HG03060 (cell line): ENCODE measurements around the gene FOXD1.
"Not testable (repeated sequence)": the region's sequence is repeated elsewhere in the genome, so short reads cannot be mapped to it uniquely, and the experiment has no call there.

Source experiments
- ATAC-seq: cut with Tn5 transposase; IDR thresholded peaks from one replicate; pipeline ENCODE4 v1.9.1; 2021; ENCODE audit warnings: low read depth, moderate number of reproducible peaks; ENCODE audit not compliant: unreplicated experiment

Gene FOXD1

GRCh38 chr5:73448463-73449136 is at the start of gene FOXD1:
TSS of gene FOXD1 (minus strand) at chr5:73448777. CDS start at chr5:73448362, 415 bp downstream.
- ATAC-seq, result no peak

DNA sequence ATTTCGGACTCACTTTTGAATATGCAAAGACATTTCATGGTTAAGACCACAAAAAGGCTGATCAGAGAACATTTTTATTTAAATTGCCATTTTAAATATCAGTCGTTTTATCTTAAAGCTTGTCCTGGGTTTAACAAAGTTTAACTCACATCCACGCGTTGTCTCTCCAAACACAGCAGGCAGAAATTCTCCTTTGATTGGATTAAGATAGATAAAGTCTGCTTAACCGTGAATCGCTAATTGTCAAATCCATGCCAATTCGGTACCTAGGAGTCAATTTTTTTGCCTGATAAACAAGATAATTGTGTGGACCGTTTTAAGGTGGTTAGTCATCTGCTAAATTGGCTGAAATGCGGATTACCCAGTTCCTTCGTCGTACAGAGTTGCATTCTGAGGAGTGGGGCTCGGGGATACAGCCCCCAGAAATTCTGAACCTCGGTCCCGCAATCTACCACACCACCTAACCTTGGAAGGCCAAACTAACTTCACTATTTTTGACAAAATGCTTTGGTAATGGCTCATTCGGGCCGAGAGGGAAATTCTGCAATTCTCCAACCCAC is 49.0 kb upstream of the FOXD1 start:
- no peak for ATAC-seq

GRCh38 chr5:73496984-73497457 is 48.4 kb upstream of the FOXD1 start:
- no peak for ATAC-seq

DNA sequence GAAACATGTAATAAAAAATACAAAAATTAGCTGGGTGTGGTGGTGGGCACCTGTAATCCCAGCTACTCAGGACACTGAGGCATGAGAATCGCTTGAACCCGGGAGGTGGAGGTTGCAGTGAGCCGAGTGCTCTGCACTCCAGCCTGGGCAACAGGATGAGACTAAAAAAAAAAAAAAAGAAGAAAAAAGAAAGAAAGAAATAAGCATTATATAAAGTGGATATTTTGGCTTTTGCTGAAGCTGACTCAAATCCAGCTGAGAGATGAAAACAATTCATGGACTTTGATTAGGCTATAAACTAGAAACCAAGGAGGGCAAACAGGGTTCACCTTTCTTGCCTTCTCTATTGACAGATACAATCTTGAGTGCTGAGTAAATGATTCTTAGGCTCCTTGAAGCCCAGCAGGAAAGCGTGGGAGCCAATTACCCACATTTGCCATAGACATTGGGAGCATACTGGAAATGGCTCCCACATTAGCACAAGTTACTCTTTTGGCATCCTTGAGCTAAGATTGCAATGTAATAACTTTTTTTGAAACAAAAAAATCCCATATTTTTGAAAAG is 47.3 kb upstream of the FOXD1 start:
- ATAC-seq, result no peak

- ATAC-seq, result no peak
These were observed 46.1 kb upstream of the FOXD1 start for GRCh38 chr5:73494721-73495120.

GRCh38 chr5:73493421-73493820 is 44.8 kb upstream of the FOXD1 start:
- no peak for ATAC-seq

DNA sequence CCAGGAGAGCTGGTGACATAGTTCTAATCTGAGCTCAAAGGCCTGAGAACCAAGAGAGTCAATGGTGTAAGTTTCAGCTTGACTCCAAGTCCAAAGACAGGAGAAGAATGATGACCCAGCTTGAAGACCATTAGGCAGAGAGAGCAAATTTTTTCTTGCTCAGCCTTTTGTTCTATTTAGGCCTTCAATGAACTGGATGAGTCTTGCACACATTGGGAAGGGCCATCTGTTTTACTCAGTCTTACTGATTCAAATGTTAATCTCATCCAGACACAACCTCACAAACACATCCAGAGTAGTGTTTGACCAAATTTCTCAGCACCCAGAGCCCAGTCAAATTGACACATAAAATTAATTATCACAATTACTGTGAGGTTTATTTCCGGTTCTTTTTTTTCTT is 42.6 kb upstream of the FOXD1 start:
- ATAC-seq, result no peak

- ATAC-seq, result no peak
These were observed 41.5 kb upstream of the FOXD1 start for GRCh38 chr5:73490088-73490487.

- no peak for ATAC-seq
These were observed 40.2 kb upstream of the FOXD1 start for GRCh38 chr5:73488806-73489205.

DNA sequence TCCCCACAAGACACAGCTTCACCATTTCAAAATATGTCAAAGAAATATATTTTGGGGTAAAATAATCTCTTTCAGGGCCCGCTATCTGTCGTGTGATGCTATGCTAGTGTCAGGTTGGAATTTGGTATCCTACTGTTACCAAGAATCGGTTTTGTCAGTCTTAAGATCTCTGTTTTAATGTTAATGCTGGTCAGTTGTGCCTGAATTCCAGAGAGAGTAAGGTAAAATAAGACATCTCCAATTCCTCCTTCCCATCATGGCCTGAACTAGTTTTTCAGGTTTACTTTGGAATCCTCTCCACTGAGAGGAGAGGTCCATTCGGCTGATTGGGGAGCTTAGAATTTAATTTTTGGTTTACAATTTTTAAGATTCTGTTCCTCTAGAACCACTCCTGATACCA is 39.2 kb upstream of the FOXD1 start:
- ATAC-seq, result no peak

DNA sequence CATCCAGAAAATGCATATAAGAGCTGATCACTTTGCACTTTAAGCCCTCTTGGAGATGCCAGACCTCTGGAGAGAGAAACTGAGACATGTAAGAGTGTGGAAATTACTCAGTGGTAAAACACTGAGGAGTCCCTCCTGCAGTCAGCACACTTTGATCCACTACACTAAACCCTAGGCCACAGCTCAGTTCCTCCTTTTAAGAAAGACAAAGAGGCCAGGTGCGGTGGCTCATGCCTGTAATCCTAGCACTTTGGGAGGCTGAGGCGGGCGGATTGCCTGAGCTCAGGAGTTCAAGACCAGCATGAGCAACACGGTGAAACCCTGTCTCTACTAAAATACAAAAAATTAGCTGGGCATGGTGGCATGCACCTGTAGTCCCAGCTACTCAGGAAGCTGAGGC is 38.7 kb upstream of the FOXD1 start:
- not testable (repeated sequence) for ATAC-seq

DNA sequence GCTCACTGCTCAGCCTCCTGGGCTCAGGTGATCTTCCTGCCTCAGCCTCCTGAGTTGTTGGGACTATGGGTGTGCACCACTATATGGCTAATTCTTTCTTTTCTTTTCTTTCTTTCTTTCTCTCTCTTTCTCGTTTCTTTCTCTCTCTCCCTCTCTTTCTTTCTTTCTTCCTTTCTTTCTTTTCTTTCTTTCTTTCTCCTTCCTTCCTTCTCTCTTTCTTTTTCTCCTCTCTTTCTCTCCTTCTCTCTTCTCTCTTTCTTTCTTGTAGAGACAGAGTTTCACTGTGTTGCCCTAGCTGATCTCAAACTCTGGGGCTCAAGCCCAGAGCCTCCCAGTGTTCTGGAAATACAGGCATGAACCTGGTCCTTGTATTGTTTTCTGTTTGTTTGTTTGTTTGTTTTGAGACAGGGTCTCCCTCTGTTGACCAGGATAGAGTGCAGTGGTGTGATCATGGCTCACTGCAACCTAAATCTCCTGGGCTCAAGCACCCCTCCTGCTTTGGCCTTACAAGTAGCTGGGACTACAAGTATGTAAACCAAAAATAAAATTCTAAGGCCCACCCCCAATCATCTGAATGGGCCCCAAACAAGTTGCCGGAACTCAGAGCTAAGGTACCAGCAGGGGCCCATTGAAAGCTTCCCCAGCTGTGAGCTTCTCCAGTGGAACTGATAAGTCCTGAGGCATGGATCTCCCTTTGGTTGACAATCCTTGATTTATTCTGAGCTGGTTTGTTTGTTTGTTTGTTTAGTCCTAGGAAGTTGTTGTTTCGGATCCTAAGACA is 37.7 kb upstream of the FOXD1 start:
- ATAC-seq, result no peak

DNA sequence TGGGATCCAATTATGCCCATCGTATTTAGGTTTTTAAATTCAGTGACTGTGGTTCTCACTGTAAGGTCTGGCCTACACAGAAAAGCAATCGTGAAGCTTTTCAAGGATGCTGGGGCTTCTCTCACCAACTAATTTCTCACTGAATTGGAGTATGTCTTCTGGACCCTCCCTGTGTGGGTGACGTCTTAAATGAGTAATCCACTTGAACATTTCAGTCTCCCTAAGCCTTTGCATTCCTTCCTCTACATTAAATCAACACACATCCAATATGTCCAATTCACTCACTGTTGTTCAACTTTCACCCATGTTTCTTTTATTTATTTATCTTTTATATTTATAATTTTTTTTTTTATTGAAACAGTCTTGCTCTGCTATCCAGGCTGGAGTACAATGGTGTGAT is 37.1 kb upstream of the FOXD1 start:
- no peak for ATAC-seq

- no peak for ATAC-seq
These were observed 35.9 kb upstream of the FOXD1 start for GRCh38 chr5:73484511-73484910.

DNA sequence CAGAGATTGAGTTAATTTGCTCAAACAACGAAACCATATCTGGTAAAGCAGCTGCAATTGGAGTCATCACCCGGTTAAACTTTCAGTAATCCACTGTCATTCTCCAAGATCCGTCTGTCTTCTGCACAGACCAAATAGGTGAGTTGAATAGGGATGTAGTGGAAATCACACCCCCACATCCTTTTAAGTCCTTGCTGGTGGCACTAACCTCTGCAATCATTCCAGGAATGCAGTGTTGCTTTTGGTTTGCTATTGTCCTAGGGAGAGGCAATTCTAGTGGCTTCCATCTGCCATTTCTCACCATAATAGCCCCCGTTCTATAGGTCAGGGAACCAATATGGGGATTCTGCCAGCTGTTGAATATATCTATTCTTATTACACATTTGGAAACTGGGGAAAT is 35.1 kb upstream of the FOXD1 start:
- no peak for ATAC-seq

- ATAC-seq, result no peak
These were observed 34.0 kb upstream of the FOXD1 start for GRCh38 chr5:73482383-73483136.

GRCh38 chr5:73480500-73480899 is 31.9 kb upstream of the FOXD1 start:
- no peak for ATAC-seq

DNA sequence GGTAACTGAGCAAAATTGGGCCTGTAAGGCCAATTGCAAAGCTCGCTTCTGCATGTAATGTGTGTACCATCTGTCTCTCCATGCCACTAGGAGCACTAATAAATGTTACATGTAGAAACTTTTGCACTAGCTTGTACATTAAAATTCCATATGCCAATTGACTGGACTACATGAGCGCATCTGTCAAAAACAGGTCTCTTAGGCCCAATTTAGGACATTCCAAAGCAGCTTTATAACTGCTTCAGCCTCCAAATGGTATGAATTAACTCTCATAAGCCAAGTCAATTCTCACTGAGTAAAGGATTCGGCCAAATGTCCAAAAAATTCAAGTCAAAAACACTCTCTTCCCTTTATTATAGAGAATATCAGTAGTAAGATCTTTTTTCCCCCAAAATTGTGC is 23.5 kb upstream of the FOXD1 start:
- ATAC-seq, result no peak

DNA sequence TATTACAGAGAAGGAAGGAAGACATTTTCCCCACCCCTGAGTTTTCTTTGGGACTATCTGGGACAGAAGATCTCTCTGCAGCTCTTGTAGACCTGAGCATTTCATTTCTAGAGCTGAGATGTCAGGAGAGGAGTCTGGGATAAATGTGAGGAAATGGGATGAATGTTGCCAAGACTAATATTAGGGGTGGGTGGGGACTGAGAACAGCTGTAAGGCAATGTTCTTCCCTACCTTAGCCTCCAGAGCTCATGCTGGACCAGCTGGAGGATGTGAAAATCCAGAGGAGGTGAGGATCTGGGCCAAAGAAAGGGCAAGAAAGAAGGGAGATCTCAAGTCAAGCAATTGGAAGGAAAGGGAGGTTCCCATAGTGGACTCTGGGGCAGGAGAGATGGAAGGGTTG is 23.1 kb upstream of the FOXD1 start:
- ATAC-seq, result no peak

GRCh38 chr5:73469878-73470277 is 21.3 kb upstream of the FOXD1 start:
- no peak for ATAC-seq

GRCh38 chr5:73468638-73469037 is 20.1 kb upstream of the FOXD1 start:
- ATAC-seq, result not testable (repeated sequence)
